Neural crest cell (in vitro differentiated cells): ENCODE results near the gene ZNF497. TPM values are rescaled to one million over a fixed set of nuclear protein-coding genes. Genes with fewer than 3 reads are reported as not detected.
"Not testable (repeated sequence)": the region's sequence is repeated elsewhere in the genome, so short reads cannot be mapped to it uniquely, and the experiment has no call there.

Experiments
- DNase-seq: peaks from one replicate; pipeline ENCODE4 v3.0.0; 2021; ENCODE audit warnings: low read depth, mixed read lengths, low spot score
- H3K27ac Mint-ChIP-seq: one replicate; pipeline ENCODE4 v1.8.0; 2021; ENCODE audit warnings: mild to moderate bottlenecking, mixed read lengths; ENCODE audit not compliant: unreplicated experiment
- H3K27me3 Mint-ChIP-seq: 2 replicates; pipeline ENCODE4 v1.8.0; 2021; ENCODE audit warnings: low read depth, mild to moderate bottlenecking, mixed read lengths
- H3K36me3 Mint-ChIP-seq: 2 replicates; pipeline ENCODE4 v1.8.0; 2021; ENCODE audit warnings: low read depth, mild to moderate bottlenecking, mixed read lengths
- H3K4me1 Mint-ChIP-seq: 2 replicates; pipeline ENCODE4 v1.8.0; 2021; ENCODE audit warnings: mixed read lengths
- H3K4me3 Mint-ChIP-seq: one replicate; pipeline ENCODE4 v1.8.0; 2021; ENCODE audit warnings: mild to moderate bottlenecking, mixed read lengths
- H3K9me3 Mint-ChIP-seq: 2 replicates; pipeline ENCODE4 v1.8.0; 2021; ENCODE audit warnings: mixed read lengths
- CTCF ChIP-seq: fragments of 200-600 bp; sonication (generic); conservative IDR thresholded peaks from 2 replicates; pipeline ENCODE4 v1.5.0; 2021; ENCODE audit warnings: antibody characterized with exemption, mild to moderate bottlenecking
- total RNA-seq: library from RNA; stranded (reverse); gene quantifications from 2 replicates; pipeline ENCODE4 v1.2.1, GENCODE V29; 2021

The ZNF497 gene
- total RNA-seq, 1 donor from 2014 or later, result 8.4 TPM

GRCh38 chr19:58350001-58350861 lies 12.3 kb downstream of the ZNF497 start:
- Mint-ChIP-seq H3K9me3 (no peaks in the 10 kb centered on the region), H3K4me1 (peaks cover 26% of the 10 kb centered on the region), H3K27ac (no peak overlapping the region), H3K27me3 (peaks cover 16% of the 10 kb centered on the region), H3K4me3 (peak overlapping the region; percentile 51), H3K36me3 (peaks cover 3% of the 10 kb centered on the region)
- TF ChIP-seq CTCF, result no peak
- no peak for DNase-seq

GRCh38 chr19:58349590-58349989 lies 13.0 kb downstream of the ZNF497 start:
- DNase-seq, result no peak
- TF ChIP-seq CTCF, result no peak
- Mint-ChIP-seq H3K9me3 (no peaks in the 10 kb centered on the region), H3K27me3 (peaks cover 18% of the 10 kb centered on the region), H3K4me3 (peak overlapping the region; percentile 57), H3K36me3 (peaks cover 3% of the 10 kb centered on the region), H3K4me1 (peaks cover 26% of the 10 kb centered on the region), H3K27ac (no peak overlapping the region)

GRCh38 chr19:58348080-58348479 lies 14.5 kb downstream of the ZNF497 start:
- Mint-ChIP-seq H3K27me3 (peaks cover 18% of the 10 kb centered on the region), H3K4me1 (peaks cover 26% of the 10 kb centered on the region), H3K4me3 (peak overlapping the region; percentile 95)
- not testable (repeated sequence) for H3K36me3 Mint-ChIP-seq, DNase-seq, H3K9me3 Mint-ChIP-seq, H3K27ac Mint-ChIP-seq

- no peak for TF ChIP-seq CTCF
- no peaks in the 10 kb centered on the region for H3K9me3 Mint-ChIP-seq
- peak overlapping the region; percentile 95 for H3K4me3 Mint-ChIP-seq
- H3K36me3 Mint-ChIP-seq, result peaks cover 6% of the 10 kb centered on the region
- peak; percentile 63 for DNase-seq
- H3K27ac Mint-ChIP-seq, result peak overlapping the region; percentile 87
- peaks cover 18% of the 10 kb centered on the region for H3K27me3 Mint-ChIP-seq
- H3K4me1 Mint-ChIP-seq, result peaks cover 23% of the 10 kb centered on the region
Observed at GRCh38 chr19:58346961-58347929, 15.3 kb downstream of the ZNF497 start.

- no peak overlapping the region for H3K27ac Mint-ChIP-seq
- H3K9me3 Mint-ChIP-seq, result no peaks in the 10 kb centered on the region
- peaks cover 18% of the 10 kb centered on the region for H3K27me3 Mint-ChIP-seq
- DNase-seq, result no peak
- H3K36me3 Mint-ChIP-seq, result peaks cover 9% of the 10 kb centered on the region
- TF ChIP-seq CTCF, result no peak
- peak overlapping the region; percentile 91 for H3K4me3 Mint-ChIP-seq
- peaks cover 23% of the 10 kb centered on the region for H3K4me1 Mint-ChIP-seq
Observed at GRCh38 chr19:58345558-58345957, 17.0 kb downstream of the ZNF497 start.
